ENCODE measurements around the gene MS4A10.

MS4A10 gene

GRCh38 chr11:60791153-60791933 lies 6.2 kb downstream of the MS4A10 start:
- Histone ChIP-seq H3K36me3 (ENCODE audit: insufficient read depth, low read length) (no peaks in the 10 kb centered on the region), H3K9ac (ENCODE audit: low read depth, low read length) (no peak overlapping the region), H3K4me3 (ENCODE audit: low read length) (no peak overlapping the region), H3K4me2 (ENCODE audit: low read length) (no peak overlapping the region), H3K4me1 (ENCODE audit: control insufficient read depth, insufficient read depth, low read length) (no peaks in the 10 kb centered on the region), H3K9me3 (replicated peaks; ENCODE audit: low read length) (no peaks in the 10 kb centered on the region), H3K27me3 (ENCODE audit: control insufficient read depth, insufficient read depth, low read length) (peaks cover 14% of the 10 kb centered on the region)

GRCh38 chr11:60792521-60792920 lies 7.4 kb downstream of the MS4A10 start:
- Histone ChIP-seq H3K9me3 (replicated peaks; ENCODE audit: low read length) (no peaks in the 10 kb centered on the region), H3K27me3 (ENCODE audit: control insufficient read depth, insufficient read depth, low read length) (peaks cover 16% of the 10 kb centered on the region)

GRCh38 chr11:60795291-60795690 lies 10.2 kb downstream of the MS4A10 start:
- no peak overlapping the region for H3K4me3 ChIP-seq (ENCODE audit: low read length)
- H3K36me3 ChIP-seq (ENCODE audit: insufficient read depth, low read length) = no peaks in the 10 kb centered on the region
- H3K4me1 ChIP-seq (ENCODE audit: control insufficient read depth, insufficient read depth, low read length) = no peaks in the 10 kb centered on the region
- H3K9me3 ChIP-seq (replicated peaks; ENCODE audit: low read length) = no peaks in the 10 kb centered on the region
- H3K9ac ChIP-seq (ENCODE audit: low read depth, low read length) = no peak overlapping the region
- H3K27me3 ChIP-seq (ENCODE audit: control insufficient read depth, insufficient read depth, low read length) = peaks cover 26% of the 10 kb centered on the region
- H3K4me2 ChIP-seq (ENCODE audit: low read length) = no peak overlapping the region

More at GRCh38 chr11:60792521-60792920, 7.4 kb downstream of the MS4A10 start:
- Histone ChIP-seq H3K4me2 (ENCODE audit: low read length) (no peak overlapping the region), H3K9ac (ENCODE audit: low read depth, low read length) (no peak overlapping the region), H3K36me3 (ENCODE audit: insufficient read depth, low read length) (no peaks in the 10 kb centered on the region), H3K4me3 (ENCODE audit: low read length) (no peak overlapping the region), H3K4me1 (ENCODE audit: control insufficient read depth, insufficient read depth, low read length) (no peaks in the 10 kb centered on the region)

- Histone ChIP-seq H3K27me3 (ENCODE audit: control insufficient read depth, insufficient read depth, low read length) (peaks cover 22% of the 10 kb centered on the region), H3K4me1 (ENCODE audit: control insufficient read depth, insufficient read depth, low read length) (no peaks in the 10 kb centered on the region), H3K36me3 (ENCODE audit: insufficient read depth, low read length) (no peaks in the 10 kb centered on the region), H3K4me3 (ENCODE audit: low read length) (no peak overlapping the region), H3K4me2 (ENCODE audit: low read length) (no peak overlapping the region), H3K9me3 (replicated peaks; ENCODE audit: low read length) (no peaks in the 10 kb centered on the region), H3K9ac (ENCODE audit: low read depth, low read length) (no peak overlapping the region)
These were observed 12.9 kb downstream of the MS4A10 start for GRCh38 chr11:60797846-60798630.

GRCh38 chr11:60798631-60799030 lies 13.5 kb downstream of the MS4A10 start:
- no peak overlapping the region for H3K4me3 ChIP-seq (ENCODE audit: low read length)
- H3K27me3 ChIP-seq (ENCODE audit: control insufficient read depth, insufficient read depth, low read length) = peaks cover 24% of the 10 kb centered on the region
- H3K4me2 ChIP-seq (ENCODE audit: low read length) = no peak overlapping the region
- no peaks in the 10 kb centered on the region for H3K4me1 ChIP-seq (ENCODE audit: control insufficient read depth, insufficient read depth, low read length)
- no peaks in the 10 kb centered on the region for H3K36me3 ChIP-seq (ENCODE audit: insufficient read depth, low read length)
- H3K9me3 ChIP-seq (replicated peaks; ENCODE audit: low read length) = no peaks in the 10 kb centered on the region
- H3K9ac ChIP-seq (ENCODE audit: low read depth, low read length) = no peak overlapping the region

- H3K36me3 ChIP-seq (ENCODE audit: insufficient read depth, low read length) = no peaks in the 10 kb centered on the region
- H3K4me2 ChIP-seq (ENCODE audit: low read length) = no peak overlapping the region
- H3K4me1 ChIP-seq (ENCODE audit: control insufficient read depth, insufficient read depth, low read length) = no peaks in the 10 kb centered on the region
- no peak overlapping the region for H3K4me3 ChIP-seq (ENCODE audit: low read length)
- no peak overlapping the region for H3K9ac ChIP-seq (ENCODE audit: low read depth, low read length)
- peaks cover 32% of the 10 kb centered on the region for H3K27me3 ChIP-seq (ENCODE audit: control insufficient read depth, insufficient read depth, low read length)
- no peaks in the 10 kb centered on the region for H3K9me3 ChIP-seq (replicated peaks; ENCODE audit: low read length)
These were observed 16.1 kb downstream of the MS4A10 start for GRCh38 chr11:60801194-60801593.

GRCh38 chr11:60803273-60803936 lies 18.3 kb downstream of the MS4A10 start:
- H3K9me3 ChIP-seq (replicated peaks; ENCODE audit: low read length) = no peaks in the 10 kb centered on the region
- H3K9ac ChIP-seq (ENCODE audit: low read depth, low read length) = no peak overlapping the region
- no peak overlapping the region for H3K4me3 ChIP-seq (ENCODE audit: low read length)
- peaks cover 31% of the 10 kb centered on the region for H3K27me3 ChIP-seq (ENCODE audit: control insufficient read depth, insufficient read depth, low read length)
- H3K4me2 ChIP-seq (ENCODE audit: low read length) = no peak overlapping the region
- no peaks in the 10 kb centered on the region for H3K4me1 ChIP-seq (ENCODE audit: control insufficient read depth, insufficient read depth, low read length)
- no peaks in the 10 kb centered on the region for H3K36me3 ChIP-seq (ENCODE audit: insufficient read depth, low read length)

- Histone ChIP-seq H3K4me1 (ENCODE audit: control insufficient read depth, insufficient read depth, low read length) (no peaks in the 10 kb centered on the region), H3K27me3 (ENCODE audit: control insufficient read depth, insufficient read depth, low read length) (peaks cover 10% of the 10 kb centered on the region), H3K4me3 (ENCODE audit: low read length) (no peak overlapping the region), H3K9ac (ENCODE audit: low read depth, low read length) (no peak overlapping the region), H3K36me3 (ENCODE audit: insufficient read depth, low read length) (no peaks in the 10 kb centered on the region), H3K9me3 (replicated peaks; ENCODE audit: low read length) (no peaks in the 10 kb centered on the region), H3K4me2 (ENCODE audit: low read length) (no peak overlapping the region)
These were observed 24.1 kb downstream of the MS4A10 start for GRCh38 chr11:60809249-60809648.

- Histone ChIP-seq H3K9ac (ENCODE audit: low read depth, low read length) (no peak overlapping the region), H3K4me1 (ENCODE audit: control insufficient read depth, insufficient read depth, low read length) (no peaks in the 10 kb centered on the region), H3K9me3 (replicated peaks; ENCODE audit: low read length) (no peaks in the 10 kb centered on the region), H3K36me3 (ENCODE audit: insufficient read depth, low read length) (no peaks in the 10 kb centered on the region), H3K4me2 (ENCODE audit: low read length) (no peak overlapping the region), H3K27me3 (ENCODE audit: control insufficient read depth, insufficient read depth, low read length) (peaks cover 10% of the 10 kb centered on the region), H3K4me3 (ENCODE audit: low read length) (no peak overlapping the region)
These were observed 24.6 kb downstream of the MS4A10 start for GRCh38 chr11:60809691-60810090.

GRCh38 chr11:60810151-60810550 lies 25.0 kb downstream of the MS4A10 start:
- Histone ChIP-seq H3K9ac (ENCODE audit: low read depth, low read length) (no peak overlapping the region), H3K4me3 (ENCODE audit: low read length) (no peak overlapping the region), H3K27me3 (ENCODE audit: control insufficient read depth, insufficient read depth, low read length) (peaks cover 10% of the 10 kb centered on the region), H3K36me3 (ENCODE audit: insufficient read depth, low read length) (no peaks in the 10 kb centered on the region), H3K4me2 (ENCODE audit: low read length) (no peak overlapping the region), H3K9me3 (replicated peaks; ENCODE audit: low read length) (no peaks in the 10 kb centered on the region), H3K4me1 (ENCODE audit: control insufficient read depth, insufficient read depth, low read length) (no peaks in the 10 kb centered on the region)

- Histone ChIP-seq H3K27me3 (ENCODE audit: control insufficient read depth, insufficient read depth, low read length) (peaks cover 8% of the 10 kb centered on the region), H3K4me3 (ENCODE audit: low read length) (no peak overlapping the region), H3K9ac (ENCODE audit: low read depth, low read length) (no peak overlapping the region), H3K36me3 (ENCODE audit: insufficient read depth, low read length) (no peaks in the 10 kb centered on the region), H3K4me2 (ENCODE audit: low read length) (no peak overlapping the region), H3K9me3 (replicated peaks; ENCODE audit: low read length) (no peaks in the 10 kb centered on the region), H3K4me1 (ENCODE audit: control insufficient read depth, insufficient read depth, low read length) (no peaks in the 10 kb centered on the region)
These were observed 25.4 kb downstream of the MS4A10 start for GRCh38 chr11:60810569-60810968.
